SK-N-SH (cell line): ENCODE results near the gene NAV1. TPM values are rescaled to one million over a fixed set of nuclear protein-coding genes. Genes with fewer than 3 reads are reported as not detected.

Experiments used
- CTCF ChIA-PET: fragments of 300-600, 350-600 bp; formaldehyde crosslinking; extraction: SDS; loops from one replicate; lab custom pipeline; 2021; lab: Yijun Ruan, JAX
- POLR2A ChIA-PET: fragments of 350-600 bp; sonication (Branson Sonifier 250); formaldehyde crosslinking; extraction: SDS; loops from one replicate; lab custom pipeline; 2020; ENCODE audit warnings: antibody characterized with exemption, inconsistent platforms; lab: Yijun Ruan, JAX
- DNase-seq: peaks from one replicate; pipeline ENCODE4 v3.0.0; 2012
- H2AFZ ChIP-seq: fragments of 200-600 bp; sonication (generic); 2 replicates; pipeline ENCODE4 v1.8.1; 2016; ENCODE audit warnings: antibody characterized with exemption, mild to moderate bottlenecking, low read depth
- H3F3A ChIP-seq: fragments of 200-600 bp; sonication (generic); replicated peaks from 2 replicates; pipeline ENCODE3; 2016; ENCODE audit warnings: antibody characterized with exemption, mild to moderate bottlenecking; ENCODE audit not compliant: insufficient read depth
- H3K27ac ChIP-seq, 2 experiments: fragments of 200-500 bp in 1 of 2; fragments of 200-600 bp in 1 of 2; sonication (Bioruptor generic) in 1 of 2; sonication (generic), shearing (Covaris generic) in 1 of 2; 2 replicates each; pipeline versions ENCODE4 v1.5.1 to v1.6.1; 2014 to 2016; ENCODE audit warnings: low read depth in 2 of 2, inconsistent platforms in 1 of 2, low read length in 1 of 2, mild to moderate bottlenecking in 1 of 2, mixed read lengths in 1 of 2
- H3K27me3 ChIP-seq: fragments of 200-600 bp; sonication (generic), shearing (Covaris generic); 2 replicates; pipeline ENCODE4 v1.6.1; 2016; ENCODE audit warnings: mixed run types; ENCODE audit not compliant: insufficient read depth
- H3K36me3 ChIP-seq, 2 experiments: fragments of 200-500 bp in 1 of 2; fragments of 200-600 bp in 1 of 2; sonication (Bioruptor generic) in 1 of 2; sonication (generic) in 1 of 2; replicated peaks in 1 of 2; 2 replicates each; pipeline versions ENCODE3 to v1.5.1; 2014 to 2016; ENCODE audit warnings: low read length in 1 of 2, mild to moderate bottlenecking in 1 of 2; ENCODE audit not compliant: insufficient read depth in 2 of 2, control insufficient read depth in 1 of 2
- H3K4me1 ChIP-seq, 2 experiments: fragments of 200-500 bp in 1 of 2; fragments of 200-600 bp in 1 of 2; sonication (Bioruptor generic) in 1 of 2; sonication (generic), shearing (Covaris generic) in 1 of 2; 2 replicates each; pipeline versions ENCODE4 v1.5.1 to v1.6.1; 2014 to 2016; ENCODE audit warnings: low read depth in 1 of 2, low read length in 1 of 2, mixed run types in 1 of 2; ENCODE audit not compliant: insufficient read depth in 2 of 2, control insufficient read depth in 1 of 2
- H3K4me2 ChIP-seq: fragments of 200-600 bp; sonication (generic), shearing (Covaris generic); 2 replicates; pipeline ENCODE4 v1.6.1; 2017; ENCODE audit warnings: mixed run types
- H3K4me3 ChIP-seq, 2 experiments: fragments of 200-500 bp in 1 of 2; fragments of 200-600 bp in 1 of 2; sonication (Bioruptor generic) in 1 of 2; sonication (generic), shearing (Covaris generic) in 1 of 2; 2 replicates each; pipeline versions ENCODE4 v1.5.1 to v1.8.1; 2014 to 2016; ENCODE audit warnings: low read depth in 2 of 2, inconsistent platforms in 1 of 2, low read length in 1 of 2, mild to moderate bottlenecking in 1 of 2, mixed read lengths in 1 of 2, moderate library complexity in 1 of 2
- H3K79me2 ChIP-seq: fragments of 200-600 bp; sonication (generic); 2 replicates; pipeline ENCODE4 v1.8.1; 2017; ENCODE audit warnings: mild to moderate bottlenecking; ENCODE audit not compliant: insufficient read depth
- H3K9ac ChIP-seq: fragments of 200-600 bp; sonication (generic); 2 replicates; pipeline ENCODE4 v1.6.1; 2017; ENCODE audit warnings: mixed run types
- H3K9me2 ChIP-seq: fragments of 200-600 bp; sonication (generic); 2 replicates; pipeline ENCODE4 v1.6.1; 2017; ENCODE audit warnings: mixed run types
- H3K9me3 ChIP-seq: fragments of 200-600 bp; sonication (generic); 2 replicates; pipeline ENCODE4 v1.6.1; 2017; ENCODE audit warnings: mixed run types, mild to moderate bottlenecking, moderate library complexity
- H4K20me1 ChIP-seq: fragments of 200-600 bp; sonication (generic); 2 replicates; pipeline ENCODE4 v1.6.1; 2017; ENCODE audit warnings: mild to moderate bottlenecking, mixed run types; ENCODE audit not compliant: insufficient read depth
- CHD2 ChIP-seq: fragments of 150-350 bp; IDR thresholded peaks from 2 replicates; pipeline ENCODE4 v1.6.1; 2018; ENCODE audit warnings: low read length; ENCODE audit not compliant: partially characterized antibody
- CTCF ChIP-seq: fragments of 200-600 bp; sonication (generic); IDR thresholded peaks from 2 replicates; pipeline ENCODE4 v1.6.1; 2017; ENCODE audit warnings: antibody characterized with exemption, mild to moderate bottlenecking, moderate library complexity
- EP300 ChIP-seq, 2 experiments: IDR thresholded peaks; 2 replicates each; pipeline versions ENCODE4 v1.4.0 to v1.6.1; 2012; ENCODE audit warnings: borderline replicate concordance in 1 of 2, low read depth in 1 of 2, low read length in 1 of 2
- FOSL2 ChIP-seq: IDR thresholded peaks from 2 replicates; pipeline ENCODE4 v1.4.0; 2012; ENCODE audit warnings: low read depth, mild to moderate bottlenecking, moderate library complexity, borderline replicate concordance
- JUND ChIP-seq: IDR thresholded peaks from 2 replicates; pipeline ENCODE4 v1.4.0; 2012
- MEF2A ChIP-seq: IDR thresholded peaks from 2 replicates; pipeline ENCODE4 v1.4.0; 2012; ENCODE audit warnings: low read depth, borderline replicate concordance
- PBX3 ChIP-seq: IDR thresholded peaks from 2 replicates; pipeline ENCODE4; 2012
- POLR2AphosphoS5 ChIP-seq: IDR thresholded peaks from 2 replicates; pipeline ENCODE4 v1.6.1; 2012; ENCODE audit warnings: low read depth, low read length
- RFX5 ChIP-seq: IDR thresholded peaks from 2 replicates; pipeline ENCODE4 v1.6.1; 2012; ENCODE audit warnings: mild to moderate bottlenecking, improper control_type of control experiment, low read length
- TCF12 ChIP-seq: IDR thresholded peaks from 2 replicates; pipeline ENCODE4 v1.4.0; 2012
- WGBS: methylation state at CpG from one replicate; pipeline ENCODE4 v1.1.6; 2017; ENCODE audit warnings: low lambda C conversion rate; 5-methylcytosine and 5-hydroxymethylcytosine counted together
- polyA plus RNA-seq, 3 experiments: library from polyadenylated mRNA; depleted of rRNA; stranded (reverse); fragments of >200 nt; gene quantifications; 2 replicates each; pipeline ENCODE4 v1.2.3, GENCODE V29; 2012

The NAV1 gene
- polyA plus RNA-seq, 1 of the 3 experiments (the other 2 are of a cell fraction) = 16.1 TPM

- DNase-seq = no peak
- ChIA-PET POLR2A (no interaction called here), CTCF (interaction anchor here (0.7 to 5.3 kb wide), 2 partner anchors 119 to 208 kb away, joined by 3 to 17 read pairs; no protein-coding TSS in a partner anchor)
- Histone ChIP-seq H3K9me3 (no peaks in the 10 kb centered on the region), H2AFZ (no peak overlapping the region), H4K20me1 (peaks cover 34% of the 10 kb centered on the region), H3K27me3 (no peaks in the 10 kb centered on the region), H3K9me2 (no peaks in the 10 kb centered on the region), H3F3A (peaks cover 88% of the 10 kb centered on the region), H3K9ac (peak overlapping the region; percentile 24; the same call in 1 of the 2 replicates), H3K4me2 (peak overlapping the region; percentile 35), H3K36me3 (peaks cover 0 to 32% of the 10 kb centered on the region in 2 experiments), H3K79me2 (peaks cover 98% of the 10 kb centered on the region), H3K4me3 (no peak overlapping the region), H3K4me1 (peaks cover 19 to 44% of the 10 kb centered on the region in 2 experiments), H3K27ac (peak overlapping the region; percentile 67 to 88; a peak in 3 of 4 replicates)
- TF ChIP-seq FOSL2 (no peak), CHD2 (no peak), EP300 (IDR thresholded peaks at IDR 0.05; ENCODE audit: borderline replicate concordance in 1 of 2, low read depth in 1 of 2, low read length in 1 of 2) (no peak), POLR2AphosphoS5 (no peak), RFX5 (no peak), CTCF (no peak)
- 50% methylated on average over 3 of the region's 3 CpGs for WGBS
These were observed 46.2 kb downstream of the NAV1 start for GRCh38 chr1:201585093-201585483.

- no peaks in the 10 kb centered on the region for H3K9me3 ChIP-seq
- H3K36me3 ChIP-seq = peaks cover 6 to 40% of the 10 kb centered on the region in 2 experiments
- no peaks in the 10 kb centered on the region for H3K9me2 ChIP-seq
- DNase-seq = no peak
- 26% methylated on average over 3 of the region's 3 CpGs for WGBS
- H4K20me1 ChIP-seq = peaks cover 27% of the 10 kb centered on the region
- peak overlapping the region; percentile 35 for H3K4me2 ChIP-seq
- H3K27ac ChIP-seq = peak overlapping the region; percentile 67 to 88; a peak in 3 of 4 replicates
- peak; percentile 76; the same call in 1 of the 2 replicates for TF ChIP-seq TCF12
- peak; percentile 26; the same call in 1 of the 2 replicates for TF ChIP-seq PBX3
- 0 out of 2 replicates have a peak, but pooled peaks have one; percentile 6 for TF ChIP-seq MEF2A
- peak; percentile 26 for TF ChIP-seq JUND
- TF ChIP-seq CTCF = no peak
- H2AFZ ChIP-seq = no peak overlapping the region
- CTCF ChIA-PET = interaction anchor here (1.8 to 5.3 kb wide), 2 partner anchors 118 to 207 kb away, joined by 4 to 17 read pairs; no protein-coding TSS in a partner anchor
- peak overlapping the region; percentile 37; the same call in 1 of the 2 replicates for H3K9ac ChIP-seq
- H3K79me2 ChIP-seq = peaks cover 98% of the 10 kb centered on the region
- peaks cover 91% of the 10 kb centered on the region for H3F3A ChIP-seq
- H3K4me1 ChIP-seq = peaks cover 19 to 45% of the 10 kb centered on the region in 2 experiments
- POLR2A ChIA-PET = no interaction called here
- no peak overlapping the region for H3K4me3 ChIP-seq
- no peaks in the 10 kb centered on the region for H3K27me3 ChIP-seq
These were observed 47.0 kb downstream of the NAV1 start for GRCh38 chr1:201585901-201586300.
